Medulla oblongata (tissue), 1 donor: ENCODE data around the gene MARCO.
"Not testable (repeated sequence)": the region's sequence is repeated elsewhere in the genome, so short reads cannot be mapped to it uniquely, and the experiment has no call there.

Source experiments
- DNase-seq: peaks from one replicate; pipeline ENCODE4 v3.0.0-alpha.2; 2015; ENCODE audit errors: extremely low spot score

Gene MARCO

DNA sequence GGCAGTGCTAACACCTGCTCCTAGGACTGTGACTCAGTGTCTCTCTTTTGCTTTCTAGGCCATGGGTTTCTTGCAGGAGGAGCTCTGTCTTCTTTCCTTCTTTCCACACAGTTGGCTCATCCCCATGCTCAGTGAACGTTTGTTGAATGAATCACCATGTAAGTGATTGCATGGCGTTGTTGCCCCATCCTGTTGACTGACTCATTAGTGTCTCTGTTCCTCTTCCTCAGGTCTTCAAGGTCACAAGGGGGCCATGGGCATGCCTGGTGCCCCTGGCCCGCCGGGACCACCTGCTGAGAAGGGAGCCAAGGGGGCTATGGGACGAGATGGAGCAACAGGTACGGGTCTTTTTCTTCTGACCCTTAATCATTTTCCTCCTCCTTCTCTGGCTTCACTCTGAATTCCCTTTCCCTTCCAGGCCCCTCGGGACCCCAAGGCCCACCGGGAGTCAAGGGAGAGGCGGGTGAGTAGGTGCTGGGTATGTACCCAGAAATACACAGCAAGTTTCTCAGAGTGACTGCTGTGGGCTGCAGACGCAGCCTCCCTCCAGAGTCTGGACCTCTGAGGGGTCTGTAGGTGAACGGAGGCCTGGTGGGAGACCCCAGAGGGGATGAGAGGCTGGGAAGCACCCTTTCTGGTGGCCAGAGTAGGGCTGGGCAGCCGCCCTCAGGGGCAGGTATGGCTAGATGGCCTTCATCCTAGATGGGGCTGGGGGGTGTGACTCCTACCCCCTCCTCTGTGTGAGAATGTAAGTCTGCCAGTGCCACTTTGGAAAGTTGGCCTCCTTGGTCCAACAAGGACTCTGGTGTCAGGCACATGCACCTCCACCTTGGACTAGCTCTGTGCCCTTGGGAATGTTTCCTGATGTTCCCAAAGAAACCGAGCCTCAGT is 32.4 kb downstream of the MARCO start:
- DNase-seq, result no peak

GRCh38 chr2:118975133-118975532 is 33.1 kb downstream of the MARCO start:
- no peak for DNase-seq

DNA sequence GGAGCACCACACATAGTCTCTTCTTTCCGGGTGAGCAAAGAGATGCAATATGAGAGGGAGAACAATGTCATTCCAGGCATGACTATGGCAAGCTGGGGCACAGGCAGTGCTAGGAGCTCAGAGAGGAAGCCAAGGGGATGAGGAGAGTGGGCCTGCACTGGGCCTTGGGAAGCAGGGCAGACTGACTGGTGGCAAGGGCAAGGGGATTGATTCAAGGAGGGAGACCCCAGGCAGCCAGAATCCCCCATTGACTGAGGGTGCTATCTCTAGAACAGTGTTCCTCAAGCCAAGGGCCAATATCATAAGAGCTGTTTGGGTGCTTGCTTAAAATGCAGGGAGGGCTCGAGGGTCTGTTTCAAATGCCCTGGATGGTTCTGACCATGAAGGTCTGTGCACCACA is 36.1 kb downstream of the MARCO start:
- no peak for DNase-seq

- no peak for DNase-seq
Observed at GRCh38 chr2:118979152-118979861, 37.3 kb downstream of the MARCO start.

GRCh38 chr2:118980022-118980421 is 38.0 kb downstream of the MARCO start:
- DNase-seq, result no peak

- DNase-seq, result no peak
Observed at GRCh38 chr2:118980573-118980972, 38.6 kb downstream of the MARCO start.

- no peak for DNase-seq
Observed at GRCh38 chr2:118981632-118982031, 39.6 kb downstream of the MARCO start.

- no peak for DNase-seq
Observed at GRCh38 chr2:118982039-118982438, 40.0 kb downstream of the MARCO start.

DNA sequence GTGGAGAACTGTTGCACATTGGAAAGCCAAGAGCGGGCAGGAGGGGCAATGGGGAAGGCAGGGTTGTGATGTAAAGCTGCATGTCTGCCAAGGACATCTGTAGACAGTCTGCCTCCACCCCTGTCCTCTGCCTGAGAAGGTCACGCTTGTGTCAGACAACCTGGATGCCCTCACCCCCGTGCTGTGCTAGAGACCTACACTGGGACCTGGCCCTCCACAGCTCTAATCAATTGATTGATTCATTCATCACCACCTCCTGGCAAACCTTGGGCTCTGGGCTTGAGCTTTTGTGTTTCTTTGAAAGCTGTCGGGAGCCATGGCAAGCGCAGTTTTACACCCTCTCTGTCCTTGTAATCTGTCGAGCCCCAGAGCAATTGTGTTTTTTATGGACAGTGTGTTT is 41.1 kb downstream of the MARCO start:
- no peak for DNase-seq

- DNase-seq, result no peak
Observed at GRCh38 chr2:118983915-118984314, 41.9 kb downstream of the MARCO start.

DNA sequence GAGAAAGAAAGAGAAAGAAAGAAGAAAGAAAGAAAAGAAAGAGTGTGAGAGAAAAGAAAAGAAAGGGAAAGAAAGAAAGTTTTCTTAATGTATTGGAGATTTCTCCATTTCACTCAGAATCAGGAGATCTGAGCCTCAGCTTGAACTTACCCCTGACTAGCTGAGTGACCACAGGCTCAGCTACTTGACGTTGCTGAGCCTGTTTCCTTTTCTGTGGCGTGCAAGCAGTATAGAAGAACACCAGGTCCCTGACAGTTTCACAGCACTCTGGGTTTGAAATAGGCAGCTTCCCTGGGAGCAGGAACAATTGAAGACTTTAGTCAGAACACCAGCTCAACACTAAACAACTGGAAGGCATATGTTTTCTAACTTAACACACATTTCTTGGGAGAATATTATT is 44.7 kb downstream of the MARCO start:
- no peak for DNase-seq

DNA sequence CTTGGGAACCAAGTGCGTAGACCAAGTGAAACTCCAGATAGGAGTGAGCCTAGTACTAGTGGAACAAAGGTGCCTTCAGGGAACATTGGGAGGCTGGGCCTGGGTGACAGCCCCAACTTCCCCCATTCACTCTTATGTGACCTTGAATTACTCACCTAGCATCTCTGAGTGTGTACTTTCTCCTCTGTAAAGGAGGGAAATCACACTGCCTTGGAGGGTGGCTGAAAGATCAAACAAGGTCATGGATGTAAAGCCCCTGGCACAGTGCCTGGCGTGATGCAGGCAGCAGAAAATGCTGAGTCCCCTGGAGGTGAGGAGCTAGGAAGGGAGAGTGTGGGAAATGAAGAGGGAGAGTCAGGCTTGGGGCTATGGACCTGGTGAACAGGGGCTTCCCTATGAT is 45.9 kb downstream of the MARCO start:
- DNase-seq, result no peak

GRCh38 chr2:118988706-118989105 is 46.7 kb downstream of the MARCO start:
- DNase-seq, result no peak

GRCh38 chr2:118989481-118989880 is 47.5 kb downstream of the MARCO start:
- no peak for DNase-seq

DNA sequence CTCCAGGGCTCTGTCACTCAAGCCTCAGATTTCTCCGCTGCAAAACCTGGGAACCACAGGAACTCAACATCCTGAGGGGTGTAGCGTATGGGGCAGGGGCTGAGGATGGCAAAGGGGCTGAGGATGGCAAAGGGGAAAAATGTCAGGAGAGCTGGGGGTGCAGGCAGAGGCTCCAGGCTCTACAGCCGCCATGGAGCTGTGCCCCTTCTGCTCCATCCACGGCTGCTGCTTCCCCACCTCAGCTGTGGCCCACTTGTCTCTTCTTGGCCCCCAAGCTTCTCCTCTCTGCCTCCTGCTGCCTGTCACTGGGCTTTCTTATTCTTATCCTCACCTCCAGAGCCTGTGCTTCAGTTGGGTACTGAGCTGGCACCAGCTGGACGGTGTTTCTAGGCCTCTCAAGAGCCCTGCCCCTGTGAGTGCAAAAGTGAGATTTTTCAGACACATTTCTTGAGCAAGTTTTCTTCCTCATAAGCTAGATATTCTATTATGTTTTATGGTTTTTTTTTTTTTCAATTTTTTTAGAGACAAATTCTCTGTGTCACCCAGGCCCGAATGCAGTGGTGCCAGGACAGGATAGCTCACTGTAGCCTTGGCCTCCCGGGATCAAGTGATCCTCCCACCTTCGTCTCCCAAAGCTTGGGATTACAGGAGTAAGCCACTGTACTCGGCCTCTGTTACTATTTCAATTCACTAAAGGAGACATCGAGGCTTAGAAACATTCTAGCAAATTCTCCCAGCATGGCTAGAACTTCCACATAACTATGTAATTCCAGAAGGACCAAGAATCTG is 49.0 kb downstream of the MARCO start:
- DNase-seq, result no peak

- no peak for DNase-seq
Observed at GRCh38 chr2:118991554-118991953, 49.6 kb downstream of the MARCO start.

- DNase-seq, result no peak
Observed at GRCh38 chr2:118992740-118993391, 50.9 kb downstream of the MARCO start.

DNA sequence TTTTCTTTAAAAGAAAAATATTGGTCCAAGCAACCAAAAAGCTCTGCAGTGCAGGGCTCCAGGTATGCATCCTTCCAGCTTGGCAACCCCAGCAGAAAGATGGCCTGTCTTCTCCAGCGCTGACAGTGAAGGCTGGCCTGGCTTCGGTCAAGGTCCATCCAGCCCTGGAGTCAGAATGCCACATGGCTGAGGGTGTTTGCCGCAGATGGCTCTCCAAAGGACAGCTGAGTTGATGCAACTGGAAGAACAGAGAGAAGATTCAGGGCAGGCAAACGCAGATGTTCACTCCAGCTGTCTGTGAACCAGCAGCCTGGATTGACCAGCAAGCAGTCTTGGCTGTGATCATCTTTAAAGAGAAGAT is 51.4 kb downstream of the MARCO start:
- DNase-seq, result no peak

GRCh38 chr2:118994172-118994700 is 52.2 kb downstream of the MARCO start:
- no peak for DNase-seq

DNA sequence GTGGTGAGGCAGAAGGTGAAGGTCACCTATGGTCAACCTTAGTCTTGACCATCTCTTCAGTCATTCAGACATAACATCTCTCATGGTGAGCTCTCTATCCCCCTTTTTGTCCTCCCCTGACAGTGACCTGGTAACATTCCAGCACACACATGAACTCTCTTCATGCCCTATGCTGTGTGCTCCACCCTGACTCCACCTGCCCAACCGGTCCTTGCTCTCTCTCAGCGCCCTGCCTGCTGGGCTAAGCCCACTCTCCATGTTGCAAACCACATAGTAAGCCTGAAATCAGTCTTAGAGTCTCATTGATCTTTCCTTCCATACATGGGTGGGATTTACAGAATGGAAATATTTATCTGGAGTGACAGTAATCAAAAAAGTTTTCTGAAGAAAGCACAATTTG is 52.8 kb downstream of the MARCO start:
- DNase-seq, result no peak

GRCh38 chr2:119003856-119004255 is 61.9 kb downstream of the MARCO start:
- DNase-seq, result not testable (repeated sequence)

GRCh38 chr2:119004602-119005001 is 62.6 kb downstream of the MARCO start:
- DNase-seq, result no peak
